Duodenal mucosa (tissue), 2 donors: ENCODE measurements around the gene GSTP1.
"Not testable (repeated sequence)": the region's sequence is repeated elsewhere in the genome, so short reads cannot be mapped to it uniquely, and the experiment has no call there.

Experiments used
- H3K27ac ChIP-seq: one replicate; pipeline ENCODE4 v1.7.0; 2013; ENCODE audit warnings: low read depth, low read length
- H3K27me3 ChIP-seq, 2 donors: one replicate each; pipeline ENCODE4 v1.7.0; 2013; ENCODE audit warnings: low read length in 2 of 2, control low read depth in 1 of 2; ENCODE audit not compliant: insufficient read depth in 2 of 2, control insufficient read depth in 1 of 2
- H3K36me3 ChIP-seq, 2 donors: one replicate each; pipeline ENCODE4 v1.7.0; 2013; ENCODE audit warnings: low read length in 2 of 2, control low read depth in 1 of 2; ENCODE audit not compliant: insufficient read depth in 2 of 2, control insufficient read depth in 1 of 2
- H3K4me1 ChIP-seq, 2 donors: one replicate each; pipeline ENCODE4 v1.7.0; 2013; ENCODE audit warnings: low read length in 2 of 2, control low read depth in 1 of 2; ENCODE audit not compliant: insufficient read depth in 2 of 2, control insufficient read depth in 1 of 2
- H3K4me3 ChIP-seq, 2 donors: one replicate each; pipeline ENCODE4 v1.7.0; 2013; ENCODE audit warnings: low read length in 2 of 2, low read depth in 1 of 2
- H3K9ac ChIP-seq, 2 donors: one replicate each; pipeline ENCODE4 v1.7.0; 2013; ENCODE audit warnings: low read length in 2 of 2, low read depth in 1 of 2
- H3K9me3 ChIP-seq, 2 donors: one replicate each; pipeline ENCODE4 v1.7.0; 2013; ENCODE audit warnings: low read length in 2 of 2, control low read depth in 1 of 2; ENCODE audit not compliant: control insufficient read depth in 1 of 2

The GSTP1 gene

DNA sequence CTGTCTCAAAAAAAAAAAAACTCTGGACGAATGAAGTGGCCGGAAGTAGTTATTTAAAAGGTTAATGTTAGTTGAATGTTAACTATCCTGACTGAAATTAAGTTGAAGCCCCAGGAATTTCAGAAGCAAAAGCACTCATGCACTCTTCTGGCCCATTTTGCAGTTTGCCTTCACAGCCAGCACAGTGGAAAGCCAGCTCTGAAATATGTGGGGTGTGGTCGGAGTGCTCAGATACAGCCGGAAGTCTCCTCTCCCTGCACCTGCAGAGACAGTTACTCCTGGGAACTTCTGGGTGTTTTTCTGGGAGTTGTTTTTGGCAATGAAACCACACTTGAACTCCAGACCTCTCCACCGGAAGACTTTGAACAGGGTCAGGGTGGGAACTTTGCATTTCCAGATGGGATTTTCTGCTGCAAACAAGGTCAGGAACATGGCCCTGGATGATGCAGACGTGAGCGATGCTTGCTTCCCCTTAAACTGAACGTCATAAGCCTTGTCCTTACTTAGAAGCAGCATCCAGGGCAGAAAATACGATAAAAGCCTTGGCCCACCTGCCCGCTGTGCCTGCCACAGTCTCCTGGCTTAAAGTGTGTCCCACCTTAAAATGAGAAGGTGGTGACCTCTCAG, 38.9 kb upstream of the GSTP1 start:
- Histone ChIP-seq H3K4me3 (no peak overlapping the region), H3K4me1 (peaks cover 18 to 20% of the 10 kb centered on the region in 2 donors), H3K9ac (no peak overlapping the region), H3K27me3 (no peaks in the 10 kb centered on the region), H3K36me3 (no peaks in the 10 kb centered on the region), H3K9me3 (no peaks in the 10 kb centered on the region), H3K27ac (peak overlapping the region; percentile 62)

DNA sequence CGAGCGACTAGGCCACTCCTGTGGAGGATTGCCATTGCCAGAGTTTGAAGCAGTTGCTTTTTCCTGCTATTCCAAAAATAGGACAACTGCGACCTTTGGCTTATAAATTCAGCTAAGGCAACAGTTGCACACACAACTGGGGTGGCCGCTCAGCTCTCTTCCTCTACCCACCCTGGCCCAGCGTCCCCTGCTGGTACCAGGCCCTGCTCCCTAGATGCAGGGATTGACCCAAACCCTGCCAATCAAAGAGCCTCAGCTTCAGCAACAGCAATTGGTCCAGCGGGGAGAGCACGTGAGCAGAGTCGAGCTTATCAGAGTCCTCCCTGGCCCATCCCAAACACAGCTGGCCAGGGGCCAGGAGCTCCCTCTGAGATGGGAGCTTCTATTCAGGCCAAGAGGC, 38.3 kb upstream of the GSTP1 start:
- H3K9me3 ChIP-seq, result no peaks in the 10 kb centered on the region
- H3K27ac ChIP-seq, result peak overlapping the region; percentile 62
- H3K36me3 ChIP-seq, result no peaks in the 10 kb centered on the region
- H3K27me3 ChIP-seq, result no peaks in the 10 kb centered on the region
- H3K4me3 ChIP-seq, result no peak overlapping the region
- H3K9ac ChIP-seq, result no peak overlapping the region
- peaks cover 18 to 20% of the 10 kb centered on the region in 2 donors for H3K4me1 ChIP-seq

GRCh38 chr11:67548112-67548511, 35.5 kb upstream of the GSTP1 start:
- H3K27ac ChIP-seq, H3K9ac ChIP-seq, H3K4me3 ChIP-seq: not testable (repeated sequence)

GRCh38 chr11:67548555-67549110, 35.0 kb upstream of the GSTP1 start:
- Histone ChIP-seq H3K36me3 (no peaks in the 10 kb centered on the region), H3K27me3 (no peaks in the 10 kb centered on the region), H3K4me1 (peaks cover 11 to 18% of the 10 kb centered on the region in 2 donors), H3K4me3 (no peak overlapping the region), H3K9ac (no peak overlapping the region), H3K9me3 (no peaks in the 10 kb centered on the region), H3K27ac (no peak overlapping the region)

More at GRCh38 chr11:67548112-67548511, 35.5 kb upstream of the GSTP1 start:
- not testable (repeated sequence) for H3K27me3 ChIP-seq, H3K36me3 ChIP-seq, H3K9me3 ChIP-seq
- H3K4me1 ChIP-seq, result peaks cover 16 to 18% of the 10 kb centered on the region in 2 donors

GRCh38 chr11:67551127-67551526, 32.5 kb upstream of the GSTP1 start:
- no peaks in the 10 kb centered on the region for H3K27me3 ChIP-seq
- no peak overlapping the region for H3K9ac ChIP-seq
- H3K9me3 ChIP-seq, result no peaks in the 10 kb centered on the region
- no peaks in the 10 kb centered on the region for H3K36me3 ChIP-seq
- H3K4me1 ChIP-seq, result no peaks in the 10 kb centered on the region
- H3K27ac ChIP-seq, result no peak overlapping the region
- H3K4me3 ChIP-seq, result no peak overlapping the region

DNA sequence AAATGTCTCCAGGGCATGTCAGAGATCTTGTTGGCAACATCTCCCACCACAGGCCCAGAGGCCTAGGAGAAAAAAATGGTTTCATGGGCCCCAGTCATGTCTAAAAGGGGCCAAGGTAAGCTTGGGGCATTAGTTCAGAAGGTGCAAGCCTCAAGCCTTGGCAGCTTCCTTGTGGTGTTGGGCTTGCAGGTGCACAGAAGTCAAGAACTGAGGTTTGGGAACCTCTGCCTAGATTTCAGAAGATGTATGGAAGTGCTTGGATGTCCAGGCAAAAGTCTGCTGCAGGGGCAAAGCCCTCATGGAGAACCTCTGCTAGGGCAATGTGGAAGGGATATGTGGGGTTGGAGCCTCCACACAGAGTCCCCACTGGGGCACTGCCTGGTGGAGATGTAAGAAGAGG, 31.9 kb upstream of the GSTP1 start:
- not testable (repeated sequence) for H3K9ac ChIP-seq, H3K9me3 ChIP-seq, H3K4me3 ChIP-seq, H3K27ac ChIP-seq, H3K36me3 ChIP-seq, H3K4me1 ChIP-seq, H3K27me3 ChIP-seq

- Histone ChIP-seq H3K4me3 (no peak overlapping the region), H3K27ac (no peak overlapping the region), H3K9me3 (no peaks in the 10 kb centered on the region), H3K9ac (no peak overlapping the region), H3K27me3 (no peaks in the 10 kb centered on the region), H3K36me3 (no peaks in the 10 kb centered on the region), H3K4me1 (peaks cover 4 to 5% of the 10 kb centered on the region in 2 donors)
Measured at GRCh38 chr11:67556244-67556643, 27.4 kb upstream of the GSTP1 start.

DNA sequence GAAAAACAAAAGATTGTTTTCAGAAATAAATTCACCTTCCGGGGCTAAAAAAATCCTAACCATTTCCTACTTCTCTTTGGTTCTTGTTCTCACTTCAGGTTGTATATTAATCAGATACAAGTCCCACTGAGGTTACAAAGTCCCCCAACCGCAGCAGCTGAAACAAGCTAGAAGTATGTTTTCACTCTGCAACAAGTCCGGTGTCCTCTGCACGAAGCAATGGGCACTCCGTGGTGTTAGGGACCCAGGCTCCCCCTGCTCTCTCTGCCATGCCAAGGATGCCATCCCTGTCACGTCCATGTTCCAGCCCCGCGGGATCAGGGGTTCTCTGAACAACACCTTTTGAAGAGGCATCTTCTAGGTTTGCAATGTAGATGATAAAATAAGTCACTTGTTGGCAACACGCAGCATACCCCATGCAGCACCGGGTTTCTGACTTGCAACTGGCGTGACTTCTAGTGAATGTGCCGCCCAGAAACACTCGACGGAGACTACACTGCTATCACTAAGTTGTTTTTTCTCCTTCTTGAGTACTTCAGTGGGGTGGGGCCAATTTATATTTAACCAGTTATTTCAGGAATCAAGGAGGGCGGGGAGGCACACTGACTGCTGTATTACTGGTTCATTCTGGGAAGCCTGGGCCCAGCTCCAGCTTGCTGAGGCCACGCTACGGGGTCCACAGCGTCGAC, 25.4 kb upstream of the GSTP1 start:
- H3K4me1 ChIP-seq, result peaks cover 5 to 12% of the 10 kb centered on the region in 2 donors
- H3K27ac ChIP-seq, result peak overlapping the region; percentile 60
- H3K36me3 ChIP-seq, result no peaks in the 10 kb centered on the region
- peak overlapping the region; percentile 50 to 54 for H3K4me3 ChIP-seq
- H3K9ac ChIP-seq, result peak overlapping the region; percentile 13 to 40
- H3K9me3 ChIP-seq, result no peaks in the 10 kb centered on the region
- no peaks in the 10 kb centered on the region for H3K27me3 ChIP-seq

GRCh38 chr11:67561971-67562619, 21.5 kb upstream of the GSTP1 start:
- no peaks in the 10 kb centered on the region for H3K36me3 ChIP-seq
- no peak overlapping the region for H3K9ac ChIP-seq

More at GRCh38 chr11:67561971-67562619, 21.5 kb upstream of the GSTP1 start:
- H3K4me1 ChIP-seq, result peaks cover 13 to 15% of the 10 kb centered on the region in 2 donors
- H3K4me3 ChIP-seq, result no peak overlapping the region
- no peaks in the 10 kb centered on the region for H3K27me3 ChIP-seq
- H3K27ac ChIP-seq, result no peak overlapping the region
- H3K9me3 ChIP-seq, result no peaks in the 10 kb centered on the region
